IMR-90 (cell line): ENCODE data around the gene DUX4. TPM values are rescaled to one million over a fixed set of nuclear protein-coding genes. Genes with fewer than 3 reads are reported as not detected.
"Not testable (repeated sequence)": the region's sequence is repeated elsewhere in the genome, so short reads cannot be mapped to it uniquely, and the experiment has no call there.

ENCODE experiments used
- ATAC-seq: fragments of 200-7000 bp; cut with Tn5 transposase; 2 replicates; pipeline ENCODE4 v1.9.1; 2020; ENCODE audit warnings: low read depth, mild to moderate bottlenecking, moderate library complexity
- BruUV-seq: library from RNA; stranded (reverse); fragments of 400-500 nt; replicated peaks from 2 replicates; lab custom pipeline; 2021; lab: Mats Ljungman, UMichigan
- CTCF ChIA-PET: fragments of 300-600 bp; formaldehyde crosslinking; extraction: SDS; loops from one replicate; lab custom pipeline; 2021; ENCODE audit warnings: antibody characterized with exemption; lab: Yijun Ruan, JAX
- POLR2A ChIA-PET: fragments of 300-600 bp; sonication (Branson Sonifier 250); formaldehyde crosslinking; loops from one replicate; lab custom pipeline; 2022; ENCODE audit warnings: antibody characterized with exemption; ENCODE audit not compliant: unreplicated experiment; lab: Charles Lee
- DNase-seq: peaks from one replicate; pipeline ENCODE4 v3.0.0; 2013
- H2AFZ ChIP-seq: replicated peaks from 2 replicates; pipeline ENCODE3; 2013; ENCODE audit warnings: low read length, mild to moderate bottlenecking; ENCODE audit not compliant: poor library complexity
- H2AK5ac ChIP-seq: 2 replicates; pipeline ENCODE4 v1.6.1; 2013; ENCODE audit warnings: low read depth, low read length, inconsistent platforms
- H2AK9ac ChIP-seq: replicated peaks from 2 replicates; pipeline ENCODE3; 2013; ENCODE audit warnings: mild to moderate bottlenecking, low read depth, low read length, moderate library complexity; ENCODE audit not compliant: poor library complexity
- H2BK120ac ChIP-seq: 2 replicates; pipeline ENCODE4 v1.6.1; 2013; ENCODE audit warnings: low read depth, low read length, inconsistent platforms
- H2BK15ac ChIP-seq: 3 replicates; pipeline ENCODE4 v1.6.1; 2013; ENCODE audit warnings: low read depth, low read length, inconsistent platforms
- H2BK20ac ChIP-seq: 2 replicates; pipeline ENCODE4 v1.6.1; 2013; ENCODE audit warnings: low read depth, mild to moderate bottlenecking, inconsistent platforms, low read length, moderate library complexity
- H2BK5ac ChIP-seq: 2 replicates; pipeline ENCODE4 v1.6.1; 2013; ENCODE audit warnings: mild to moderate bottlenecking, low read depth, low read length, inconsistent platforms; ENCODE audit not compliant: poor library complexity, severe bottlenecking
- H3K14ac ChIP-seq: replicated peaks from 2 replicates; pipeline ENCODE4 v1.6.1; 2013; ENCODE audit warnings: low read depth, low read length, inconsistent platforms
- H3K18ac ChIP-seq: 2 replicates; pipeline ENCODE4 v1.6.1; 2013; ENCODE audit warnings: low read depth, low read length, control low read depth
- H3K23ac ChIP-seq: 2 replicates; pipeline ENCODE4 v1.6.1; 2013; ENCODE audit warnings: low read depth, low read length, inconsistent platforms
- H3K27ac ChIP-seq: 2 replicates; pipeline ENCODE4 v1.5.1; 2013; ENCODE audit warnings: mild to moderate bottlenecking, control low read depth, low read length; ENCODE audit not compliant: insufficient read depth
- H3K27me3 ChIP-seq: 2 replicates; pipeline ENCODE4 v1.6.1; 2013; ENCODE audit warnings: low read length; ENCODE audit not compliant: control insufficient read depth, insufficient read depth
- H3K36me3 ChIP-seq: 2 replicates; pipeline ENCODE4 v1.6.1; 2013; ENCODE audit warnings: low read length, mixed read lengths; ENCODE audit not compliant: control insufficient read depth, insufficient read depth
- H3K4ac ChIP-seq: 2 replicates; pipeline ENCODE4 v1.6.1; 2013; ENCODE audit warnings: low read depth, low read length, inconsistent platforms
- H3K4me1 ChIP-seq: 2 replicates; pipeline ENCODE4 v1.6.1; 2013; ENCODE audit warnings: low read length, mixed read lengths; ENCODE audit not compliant: control insufficient read depth, insufficient read depth
- H3K4me2 ChIP-seq: 2 replicates; pipeline ENCODE4 v1.6.1; 2013; ENCODE audit warnings: low read depth, mild to moderate bottlenecking, control low read depth, low read length, moderate library complexity
- H3K4me3 ChIP-seq: 2 replicates; pipeline ENCODE4 v1.5.1; 2013; ENCODE audit warnings: low read depth, mild to moderate bottlenecking, control low read depth, low read length, moderate library complexity; ENCODE audit not compliant: insufficient read depth
- H3K56ac ChIP-seq: 2 replicates; pipeline ENCODE4 v1.6.1; 2013; ENCODE audit warnings: low read length, inconsistent platforms; ENCODE audit not compliant: insufficient read depth; ENCODE audit errors: extremely low read depth
- H3K79me1 ChIP-seq, 2 experiments: 2 replicates each; pipeline ENCODE4 v1.6.1; 2013; ENCODE audit warnings: low read length in 2 of 2, inconsistent platforms in 1 of 2, low read depth in 1 of 2
- H3K9ac ChIP-seq: 2 replicates; pipeline ENCODE4 v1.6.1; 2013; ENCODE audit warnings: low read depth, low read length, control low read depth
- H3K9me1 ChIP-seq: 2 replicates; pipeline ENCODE4 v1.6.1; 2013; ENCODE audit warnings: low read length, inconsistent platforms; ENCODE audit not compliant: insufficient read depth
- H3K9me3 ChIP-seq: 2 replicates; pipeline ENCODE4 v1.6.1; 2013; ENCODE audit warnings: low read length; ENCODE audit not compliant: control insufficient read depth, insufficient read depth
- H4K20me1 ChIP-seq: 2 replicates; pipeline ENCODE4 v1.6.1; 2013; ENCODE audit warnings: low read length, inconsistent platforms; ENCODE audit not compliant: insufficient read depth
- H4K5ac ChIP-seq: 2 replicates; pipeline ENCODE4 v1.6.1; 2013; ENCODE audit warnings: mild to moderate bottlenecking, low read depth, low read length, control low read depth
- H4K8ac ChIP-seq, 2 experiments: 2 replicates each; pipeline ENCODE4 v1.6.1; 2013; ENCODE audit warnings: low read depth in 2 of 2, low read length in 2 of 2, control low read depth in 1 of 2, inconsistent platforms in 1 of 2
- H4K91ac ChIP-seq: 2 replicates; pipeline ENCODE4 v1.6.1; 2013; ENCODE audit warnings: low read depth, low read length, inconsistent platforms; ENCODE audit not compliant: insufficient read depth
- WGBS, 2 experiments: methylation state at CpG; one replicate each; pipeline versions ENCODE4 v1.1.5 to v1.1.7; 2013; ENCODE audit warnings: missing lambda C conversion rate in 2 of 2; ENCODE audit not compliant: insufficient read length in 1 of 2; ENCODE audit errors: extremely low coverage in 2 of 2; 5-methylcytosine and 5-hydroxymethylcytosine counted together
- dilution Hi-C: fragments of 300-500 bp; cut with HindIII; formaldehyde crosslinking; loops from one replicate; pipeline ENCODE4 v1.14.3; 2018; ENCODE audit warnings: low sequenced_read_pairs; ENCODE audit not compliant: unreplicated experiment
- in situ Hi-C: fragments of 300-500 bp; cut with MboI; formaldehyde crosslinking; loops from 3 replicates; pipeline ENCODE4 v1.14.3; 2019; ENCODE audit warnings: low sequenced_read_pairs, inconsistent platforms, mixed read lengths
- intact Hi-C: fragments of 100-400 bp; cut with micrococcal nuclease; formaldehyde crosslinking; loops from 2 replicates; pipeline ENCODE4 v1.10.0; 2022
- microRNA-seq, 2 experiments: library from miRNA; stranded (forward) in 1 of 2; unstranded in 1 of 2; fragments of 10-50 nt in 1 of 2; fragments of <30 nt in 1 of 2; gene quantifications in 1 of 2; microRNA quantifications in 1 of 2; one replicate each; pipeline versions ENCODE3 to v1.1.0; 2013 to 2020; ENCODE audit not compliant: insufficient read depth in 1 of 2, insufficient read length in 1 of 2, unreplicated experiment in 1 of 2
- polyA plus RNA-seq, 3 experiments: library from polyadenylated mRNA; depleted of rRNA; stranded (reverse); fragments of >200 nt; gene quantifications; 2 replicates each; pipeline ENCODE4 v1.2.3, GENCODE V29; 2012; ENCODE audit warnings: low replicate concordance in 1 of 3
- small RNA-seq, 5 experiments: library from RNA; depleted of rRNA; stranded (forward); fragments of <200 nt; gene quantifications; one replicate each; pipeline ENCODE3, GENCODE V24; 2012
- total RNA-seq: library from RNA; depleted of rRNA; stranded (reverse); fragments of >200 nt; gene quantifications from 2 replicates; pipeline ENCODE4 v1.2.3, GENCODE V29; 2012; rRNA removed

The DUX4 gene
- total and polyA plus RNA-seq, 2 of the 4 experiments (the other 2 are of a cell fraction): not detected

DNA sequence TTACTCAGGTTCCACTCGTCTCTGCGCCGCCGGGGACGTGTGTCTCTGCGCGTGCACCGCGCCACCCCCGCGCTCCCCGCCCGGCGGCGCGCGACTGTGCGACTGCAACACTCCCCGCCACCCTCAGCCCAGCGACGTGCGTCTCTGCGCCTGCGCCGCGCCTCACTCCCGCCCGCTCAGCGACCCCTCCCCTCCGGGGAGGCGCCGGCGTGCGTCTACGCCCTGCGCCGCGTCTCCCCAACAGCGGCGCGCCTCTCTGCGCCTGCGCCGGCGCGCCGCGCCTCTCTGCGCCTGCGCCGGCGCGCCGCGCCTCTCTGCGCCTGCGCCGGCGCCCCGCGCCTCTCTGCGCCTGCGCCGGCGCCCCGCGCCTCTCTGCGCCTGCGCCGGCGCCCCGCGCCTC is 29.9 kb downstream of the DUX4 start:
- H4K5ac ChIP-seq, H3K56ac ChIP-seq, H3K9ac ChIP-seq, H3K4me1 ChIP-seq, H3K23ac ChIP-seq, intact Hi-C loops, H3K79me1 ChIP-seq, H2BK20ac ChIP-seq, H2BK5ac ChIP-seq, H2BK15ac ChIP-seq, H2AK9ac ChIP-seq, CTCF ChIA-PET, H3K14ac ChIP-seq, H4K91ac ChIP-seq, H3K27me3 ChIP-seq, DNase-seq, H4K20me1 ChIP-seq, H3K36me3 ChIP-seq, ATAC-seq, BruUV-seq, POLR2A ChIA-PET, in situ Hi-C loops, H3K27ac ChIP-seq, H2AFZ ChIP-seq, H4K8ac ChIP-seq, H3K18ac ChIP-seq, H3K4me2 ChIP-seq, H2AK5ac ChIP-seq, H3K9me3 ChIP-seq, dilution Hi-C loops, H3K4me3 ChIP-seq, H3K4ac ChIP-seq, H3K9me1 ChIP-seq, H2BK120ac ChIP-seq: not testable (repeated sequence)
- no CpG with 5 or more reads among the region's 73 CpGs for WGBS, 2 experiments

Small RNAs within 50 kb of the gene (microRNA-seq; reads per million reads assigned to microRNA genes)
- gene AC215524.1 (ENCODE audit: insufficient read depth, insufficient read length): not detected

Small RNAs within 50 kb of the gene (small RNA-seq; reads per million reads assigned to genes)
- 0 reads per million in 5 experiments for gene AC215524.1

Other genes with a start within 250 kb of the DUX4 start
- 13.4 and 28.3 TPM in 2 replicates for gene FRG1, start 232.9 kb upstream of the DUX4 start, total RNA-seq
- 16.1 and 16.2 TPM in 2 replicates for gene FRG1, start 232.9 kb upstream of the DUX4 start, polyA plus RNA-seq (2012; rRNA removed)
- not detected in 2 replicates for gene FRG2, start 146.5 kb upstream of the DUX4 start, total RNA-seq
- gene FRG2, start 146.5 kb upstream of the DUX4 start, polyA plus RNA-seq (2012; rRNA removed): not detected in 2 replicates
- gene DBET, start 109.3 kb upstream of the DUX4 start, total RNA-seq: not detected in 2 replicates
- gene DBET, start 109.3 kb upstream of the DUX4 start, polyA plus RNA-seq (2012; rRNA removed): not detected in 2 replicates